PFSK-1 (cell line): Measurements from ENCODE around the gene LMO7.

ENCODE experiments used
- FOXP2 ChIP-seq: optimal IDR thresholded peaks from 2 replicates; pipeline ENCODE3; 2011; ENCODE audit warnings: borderline replicate concordance, control low read depth, inconsistent platforms; ENCODE audit not compliant: insufficient read depth; ENCODE audit errors: extremely low read length, extremely low read depth
- POLR2AphosphoS5 ChIP-seq: IDR thresholded peaks from 2 replicates; pipeline ENCODE4 v1.6.1; 2012; ENCODE audit warnings: low read depth, mild to moderate bottlenecking, control low read depth, low read length, moderate library complexity
- SIN3A ChIP-seq: IDR thresholded peaks from 2 replicates; pipeline ENCODE4 v1.6.1; 2012; ENCODE audit warnings: mild to moderate bottlenecking, low read length, moderate library complexity, borderline replicate concordance; ENCODE audit not compliant: insufficient read depth
- TAF1 ChIP-seq: IDR thresholded peaks from 2 replicates; pipeline ENCODE4 v1.6.1; 2012; ENCODE audit warnings: low read length, control low read depth, borderline replicate concordance; ENCODE audit not compliant: insufficient read depth
- TF ChIP-seq, protein P1 (sequence below), 2 experiments: IDR thresholded peaks; 2 replicates each; pipeline versions ENCODE4 v1.6.1 to v1.8.0; 2011 to 2012; ENCODE audit warnings: low read depth in 2 of 2, low read length in 2 of 2, control low read depth in 1 of 2, inconsistent platforms in 1 of 2, mild to moderate bottlenecking in 1 of 2, moderate library complexity in 1 of 2; ENCODE audit not compliant: insufficient read depth in 1 of 2

GRCh38 chr13:75587679-75588078 is 48.5 kb upstream of the LMO7 start:
- TF ChIP-seq POLR2AphosphoS5 (no peak), TAF1 (no peak), SIN3A (no peak), FOXP2 (no peak)
- TF ChIP-seq, protein P1, sequence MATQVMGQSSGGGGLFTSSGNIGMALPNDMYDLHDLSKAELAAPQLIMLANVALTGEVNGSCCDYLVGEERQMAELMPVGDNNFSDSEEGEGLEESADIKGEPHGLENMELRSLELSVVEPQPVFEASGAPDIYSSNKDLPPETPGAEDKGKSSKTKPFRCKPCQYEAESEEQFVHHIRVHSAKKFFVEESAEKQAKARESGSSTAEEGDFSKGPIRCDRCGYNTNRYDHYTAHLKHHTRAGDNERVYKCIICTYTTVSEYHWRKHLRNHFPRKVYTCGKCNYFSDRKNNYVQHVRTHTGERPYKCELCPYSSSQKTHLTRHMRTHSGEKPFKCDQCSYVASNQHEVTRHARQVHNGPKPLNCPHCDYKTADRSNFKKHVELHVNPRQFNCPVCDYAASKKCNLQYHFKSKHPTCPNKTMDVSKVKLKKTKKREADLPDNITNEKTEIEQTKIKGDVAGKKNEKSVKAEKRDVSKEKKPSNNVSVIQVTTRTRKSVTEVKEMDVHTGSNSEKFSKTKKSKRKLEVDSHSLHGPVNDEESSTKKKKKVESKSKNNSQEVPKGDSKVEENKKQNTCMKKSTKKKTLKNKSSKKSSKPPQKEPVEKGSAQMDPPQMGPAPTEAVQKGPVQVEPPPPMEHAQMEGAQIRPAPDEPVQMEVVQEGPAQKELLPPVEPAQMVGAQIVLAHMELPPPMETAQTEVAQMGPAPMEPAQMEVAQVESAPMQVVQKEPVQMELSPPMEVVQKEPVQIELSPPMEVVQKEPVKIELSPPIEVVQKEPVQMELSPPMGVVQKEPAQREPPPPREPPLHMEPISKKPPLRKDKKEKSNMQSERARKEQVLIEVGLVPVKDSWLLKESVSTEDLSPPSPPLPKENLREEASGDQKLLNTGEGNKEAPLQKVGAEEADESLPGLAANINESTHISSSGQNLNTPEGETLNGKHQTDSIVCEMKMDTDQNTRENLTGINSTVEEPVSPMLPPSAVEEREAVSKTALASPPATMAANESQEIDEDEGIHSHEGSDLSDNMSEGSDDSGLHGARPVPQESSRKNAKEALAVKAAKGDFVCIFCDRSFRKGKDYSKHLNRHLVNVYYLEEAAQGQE (IDR thresholded peaks at IDR 0.05; ENCODE audit: insufficient read depth in 1 of 2, low read depth in 2 of 2, low read length in 2 of 2), result no peak
